ENCODE data around the gene LDB2.
A peak's percentile ranks its signal among the peaks of the same experiment; 100 is the strongest.
"Not testable (repeated sequence)": the region's sequence is repeated elsewhere in the genome, so short reads cannot be mapped to it uniquely, and the experiment has no call there.

Gene LDB2

DNA sequence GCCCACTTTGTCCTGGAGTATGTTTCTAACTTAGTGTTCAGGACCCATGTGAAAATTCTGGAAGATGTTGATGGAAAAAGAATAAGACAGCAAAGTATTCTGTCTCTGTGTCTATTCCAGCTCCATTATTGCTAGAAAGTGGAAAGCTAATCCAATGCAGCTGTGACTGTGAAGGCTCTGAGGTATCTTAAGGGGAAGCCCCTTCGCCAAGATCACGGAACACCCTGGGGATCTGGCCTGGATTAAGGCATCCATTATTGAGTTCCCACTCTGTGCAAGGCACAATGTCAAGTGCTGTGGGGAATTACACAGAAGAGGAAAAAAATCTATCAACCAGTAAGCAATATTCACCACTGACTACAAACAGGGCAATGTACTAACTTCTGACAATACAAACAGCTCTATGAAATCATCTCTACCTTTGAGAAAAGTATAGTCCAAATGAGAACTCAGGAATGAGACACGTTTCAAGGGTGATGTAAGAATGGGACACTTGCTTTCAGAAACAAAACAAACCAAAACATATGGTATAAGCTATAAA lies 222.1 kb downstream of the LDB2 start:
- DNase-seq, result no peak

DNA sequence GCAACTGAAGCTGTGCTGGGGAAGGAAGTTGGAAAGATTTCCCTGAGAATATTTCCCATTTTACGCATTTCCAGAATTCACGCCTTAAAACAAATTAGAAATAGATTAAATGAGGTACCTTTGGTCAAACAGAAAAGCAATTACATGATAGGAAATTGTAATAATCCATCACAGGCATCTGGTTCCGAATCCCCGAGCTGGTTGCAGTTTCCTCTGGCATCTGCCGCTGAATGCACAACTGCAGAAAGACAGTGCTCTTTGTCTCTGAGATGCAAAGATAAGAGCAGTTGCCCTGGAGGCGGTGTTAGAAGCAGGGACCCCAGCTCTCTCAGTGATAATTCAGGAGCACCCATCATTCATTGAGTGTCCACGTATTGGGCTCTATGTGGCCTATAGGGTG lies 224.4 kb downstream of the LDB2 start:
- DNase-seq, result no peak

DNA sequence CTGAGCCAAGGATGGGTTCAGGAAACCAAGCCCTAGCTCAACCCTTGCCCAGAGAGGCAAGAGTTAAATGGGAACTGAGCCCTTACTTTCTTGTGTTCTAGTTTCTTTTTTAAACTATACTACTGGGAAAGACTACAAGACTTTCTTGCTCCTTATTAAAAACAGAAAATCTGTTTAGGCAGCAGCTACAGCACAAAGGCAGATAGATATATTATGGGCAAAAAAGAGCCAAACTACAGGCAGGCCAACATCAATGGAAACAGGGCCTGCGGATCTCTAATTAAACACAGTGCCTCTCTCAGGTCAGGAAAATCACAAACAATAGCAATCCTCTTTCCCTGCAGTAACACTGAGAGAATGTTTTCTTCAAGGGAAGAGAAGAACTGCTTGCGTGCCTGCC lies 226.0 kb downstream of the LDB2 start:
- no peak for DNase-seq

DNA sequence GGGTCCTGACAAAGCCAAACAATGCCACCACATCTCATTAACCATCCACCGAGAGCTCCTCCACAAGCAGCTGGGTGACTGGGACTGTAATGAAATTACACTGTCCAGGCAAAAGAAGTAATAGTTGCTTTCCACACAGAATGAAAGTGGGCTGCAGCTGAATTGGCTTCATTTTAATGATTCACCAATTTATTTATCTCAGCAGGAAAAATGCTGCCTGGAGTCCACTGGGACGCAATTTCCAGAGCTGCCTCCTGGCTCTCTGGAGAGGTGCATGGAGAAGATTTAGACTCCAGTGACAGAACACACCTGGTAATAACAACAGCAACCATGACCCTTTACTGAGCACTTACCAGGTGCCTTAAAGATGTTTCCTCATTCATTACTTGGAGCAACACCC lies 226.7 kb downstream of the LDB2 start:
- DNase-seq, result no peak

DNA sequence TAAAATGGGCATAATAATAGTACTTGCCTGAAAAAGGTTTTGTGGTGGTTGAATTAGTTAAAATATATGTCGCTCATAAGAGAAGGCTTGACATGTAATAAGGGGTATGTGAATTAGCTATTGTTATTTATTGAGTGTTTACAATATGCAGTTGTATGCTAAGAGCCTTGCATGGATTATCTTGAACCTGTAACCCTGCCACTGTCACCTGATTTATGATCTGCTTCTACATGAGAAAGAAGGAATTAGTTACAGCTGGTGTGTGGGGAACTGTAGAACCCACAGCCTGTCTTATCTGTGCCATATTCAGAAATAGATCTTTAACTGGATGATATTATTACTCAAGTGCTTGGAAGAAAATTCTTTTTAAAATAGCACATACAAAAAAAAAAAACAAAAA lies 227.7 kb downstream of the LDB2 start:
- DNase-seq, result peak; percentile 13

DNA sequence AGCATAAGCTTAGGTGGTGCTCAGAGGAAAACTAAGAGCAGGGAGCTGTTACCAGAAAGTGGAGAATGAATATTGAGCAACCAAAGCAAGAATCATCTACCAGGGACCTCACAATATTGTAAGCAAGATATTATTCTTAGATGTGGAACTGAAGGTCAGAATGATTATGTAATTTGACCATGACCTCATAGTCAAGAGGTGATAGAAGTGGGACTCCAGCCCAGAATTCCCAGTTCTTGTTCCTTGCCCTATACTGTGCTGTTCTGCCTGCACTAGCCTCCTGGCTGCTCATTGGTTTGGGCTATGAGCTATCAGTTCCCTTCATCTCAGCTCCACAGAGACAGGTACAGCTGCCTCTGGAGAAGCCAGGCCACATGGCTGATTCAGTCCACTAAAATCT lies 229.4 kb downstream of the LDB2 start:
- DNase-seq, result no peak

DNA sequence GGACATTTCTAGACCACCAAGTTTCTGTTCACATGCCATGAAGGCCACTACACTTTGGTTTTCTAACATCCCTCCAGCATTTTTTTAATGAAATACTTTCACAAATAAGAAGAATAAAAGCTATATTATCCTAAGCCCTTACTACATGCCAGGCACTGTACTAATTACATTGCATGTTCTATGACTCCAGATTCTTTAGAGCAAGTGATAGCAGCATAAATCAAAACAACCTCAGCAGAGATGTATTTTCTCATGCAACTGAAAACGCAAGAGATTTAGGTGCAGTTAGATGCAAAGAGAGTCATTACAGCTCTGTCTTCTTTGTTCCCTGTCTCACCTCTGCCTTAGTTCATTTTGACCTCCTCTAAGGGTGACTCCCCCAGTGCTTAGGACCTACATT lies 230.0 kb downstream of the LDB2 start:
- no peak for DNase-seq

DNA sequence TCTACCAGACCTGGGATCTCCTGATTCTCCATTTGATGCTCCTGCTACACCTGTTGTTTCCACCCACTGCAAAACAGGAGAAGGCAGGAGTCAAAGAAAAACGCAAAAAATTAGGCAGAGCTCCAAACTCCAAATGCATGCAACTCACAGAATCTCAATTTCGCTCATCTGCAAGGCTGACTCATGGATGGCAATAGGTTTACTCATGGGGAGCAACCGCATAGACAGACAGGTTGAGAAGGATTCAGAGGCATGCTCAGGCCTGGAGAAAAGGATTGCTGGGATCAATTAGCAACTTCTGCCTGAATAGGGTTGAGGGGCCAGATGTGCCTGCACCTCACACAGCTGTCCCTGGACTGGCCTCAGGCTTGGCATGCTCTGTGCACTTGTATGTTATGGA lies 231.0 kb downstream of the LDB2 start:
- DNase-seq, result no peak

DNA sequence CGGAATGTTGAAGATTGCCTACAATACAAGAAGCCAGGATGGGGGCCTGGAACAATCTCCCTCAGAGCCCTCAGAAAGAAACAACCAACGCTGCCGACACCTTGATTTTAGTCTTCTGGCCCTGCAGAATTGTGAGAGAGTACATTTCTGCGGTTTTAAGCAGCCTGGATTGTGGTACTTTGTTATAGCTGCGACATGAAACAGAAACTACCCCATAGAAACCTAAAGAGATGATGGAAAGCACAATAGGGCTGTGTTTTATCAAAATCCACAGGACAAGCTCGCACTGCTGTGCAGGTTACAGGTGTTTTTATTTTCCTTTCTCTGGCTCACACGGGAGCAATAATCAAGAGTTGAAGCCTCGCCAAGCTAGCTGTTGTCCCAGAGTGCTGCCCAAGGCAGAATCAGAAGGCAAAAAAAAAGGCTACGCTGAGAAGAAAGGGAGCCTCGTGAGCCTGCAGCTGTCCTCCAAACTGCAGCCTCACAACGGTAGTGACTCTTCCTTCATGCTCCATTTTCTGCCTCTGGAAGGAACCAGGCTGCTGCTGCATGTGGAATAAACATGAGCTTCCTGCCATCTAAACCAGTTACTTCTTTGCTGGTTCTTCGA lies 232.4 kb downstream of the LDB2 start:
- DNase-seq, result no peak

DNA sequence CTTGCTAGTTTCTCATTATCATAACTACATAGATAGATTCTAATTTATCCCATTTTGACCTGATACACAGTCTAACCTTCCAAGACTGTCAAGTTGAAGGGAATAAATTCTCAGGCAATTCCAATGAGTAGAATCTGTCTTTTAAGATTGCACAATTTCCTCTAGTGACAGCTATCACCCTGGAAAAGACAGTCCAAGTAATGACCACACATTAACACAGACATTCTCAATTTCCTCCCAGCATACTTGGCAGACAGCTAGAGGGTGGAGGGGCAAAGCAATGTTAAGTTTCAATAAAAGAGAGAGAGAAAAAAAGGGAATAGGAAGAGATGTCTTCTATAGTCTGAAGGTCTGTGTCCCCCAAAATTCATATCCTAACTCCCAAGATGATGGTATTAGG lies 234.7 kb downstream of the LDB2 start:
- DNase-seq, result no peak

DNA sequence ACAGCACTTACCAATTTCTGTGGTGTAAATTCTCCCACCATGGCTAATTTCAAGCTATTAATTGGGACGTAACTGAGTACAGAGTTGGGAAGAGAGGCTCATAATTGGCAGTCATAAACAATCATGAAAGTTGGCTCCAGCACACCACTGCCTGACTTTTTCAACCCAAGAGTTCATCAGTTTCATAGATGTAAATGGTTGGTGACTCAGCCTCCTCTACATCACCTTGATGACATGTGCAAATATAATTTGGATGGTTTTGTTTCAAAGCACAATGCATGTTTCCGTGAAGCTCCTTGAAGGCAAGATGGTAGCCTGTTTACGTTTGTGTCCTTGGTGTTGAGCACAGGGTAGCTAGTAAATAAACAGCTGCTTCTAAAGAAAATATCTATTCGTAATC lies 235.1 kb downstream of the LDB2 start:
- no peak for DNase-seq

DNA sequence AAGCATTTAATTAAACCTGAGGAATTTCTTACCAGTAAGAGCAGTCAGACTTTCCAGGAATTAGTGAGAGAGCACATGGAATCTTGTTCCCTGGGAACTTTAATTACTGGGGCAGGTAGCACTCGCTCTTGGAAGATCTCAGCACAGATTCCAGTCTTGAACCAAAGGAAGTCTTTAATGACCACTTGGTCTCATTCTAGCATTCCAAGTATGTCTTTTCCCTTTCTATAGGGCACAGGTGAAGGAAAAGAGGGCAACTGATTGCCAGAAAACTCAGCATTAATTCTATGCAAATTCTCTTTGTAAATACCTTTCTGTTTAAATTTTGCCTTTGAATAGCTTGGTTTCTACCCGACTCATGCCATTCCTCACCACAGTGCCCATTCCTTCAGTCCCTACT lies 236.6 kb downstream of the LDB2 start:
- no peak for DNase-seq

DNA sequence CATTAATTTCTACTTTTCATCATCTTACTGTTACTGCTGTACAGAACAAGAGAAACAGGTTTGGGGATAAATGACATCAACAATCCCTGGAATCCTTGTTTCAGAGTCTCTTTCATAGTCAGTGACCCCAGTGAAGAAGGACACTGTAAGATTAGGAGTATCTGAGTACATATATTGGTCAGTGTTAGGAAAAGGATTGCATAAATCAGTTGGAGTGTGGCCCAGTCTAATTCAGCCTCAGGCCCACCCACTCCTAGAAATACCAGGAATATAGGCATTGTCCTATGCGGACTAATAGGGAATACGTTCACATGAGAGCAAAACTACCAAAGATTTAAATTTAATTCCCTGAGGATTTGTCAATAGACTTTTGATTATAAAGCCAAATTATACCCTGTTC lies 237.8 kb downstream of the LDB2 start:
- DNase-seq, result no peak

DNA sequence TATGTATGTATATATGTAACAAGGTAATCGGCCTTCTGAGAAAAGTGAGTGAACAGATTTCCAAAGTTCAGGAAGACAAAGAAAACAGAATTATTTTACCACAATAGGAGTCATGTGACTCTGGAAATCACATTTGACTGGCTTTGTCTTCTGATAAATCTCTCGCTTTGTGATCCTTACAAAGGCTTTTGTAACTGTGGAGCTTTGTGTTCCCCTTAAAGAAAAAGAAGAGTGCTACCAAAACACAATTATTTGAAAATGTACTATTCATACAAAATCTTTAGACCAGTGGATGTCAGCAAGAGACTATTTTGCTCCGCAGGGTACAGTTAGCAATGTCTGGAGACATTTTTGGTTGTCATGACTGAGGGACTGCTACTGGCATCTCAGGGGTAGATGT lies 238.8 kb downstream of the LDB2 start:
- DNase-seq, result no peak

DNA sequence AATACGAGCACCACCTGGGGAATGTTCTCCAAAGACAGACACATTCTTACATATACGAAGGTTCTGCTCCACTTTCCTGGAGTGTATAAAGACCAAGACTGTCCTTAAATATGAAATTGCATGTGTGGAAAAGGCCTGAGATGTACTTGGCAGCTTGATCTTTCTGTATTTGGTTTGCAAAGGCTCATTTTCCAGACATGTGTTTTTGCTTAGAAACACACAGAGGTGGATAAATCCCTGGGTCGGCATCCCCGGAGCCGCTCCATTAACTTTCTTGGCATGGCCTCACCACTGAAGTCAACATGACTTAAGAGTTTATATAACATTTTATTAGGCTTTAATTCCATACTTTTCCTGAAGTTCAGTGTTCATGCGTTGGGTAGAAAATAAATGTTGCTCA lies 239.4 kb downstream of the LDB2 start:
- no peak for DNase-seq

DNA sequence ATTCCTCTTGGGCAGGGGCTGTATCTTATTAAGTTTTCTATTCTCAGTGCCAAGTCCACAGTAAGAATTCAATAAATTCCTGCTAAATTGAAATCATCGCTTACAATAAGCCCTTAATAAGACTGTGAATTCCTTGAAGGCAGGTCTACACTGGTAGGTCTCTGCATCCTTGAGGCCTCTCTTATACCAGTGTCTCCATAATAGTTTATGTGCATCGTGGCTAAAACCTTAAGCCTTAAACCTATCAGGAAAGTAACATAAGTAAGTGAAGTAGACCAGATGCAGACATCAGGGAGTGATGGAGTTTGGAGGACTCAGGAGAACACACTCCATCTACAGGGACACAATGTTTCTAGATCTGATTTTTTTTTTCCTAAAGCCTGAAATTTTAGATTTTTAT lies 240.3 kb downstream of the LDB2 start:
- no peak for DNase-seq

DNA sequence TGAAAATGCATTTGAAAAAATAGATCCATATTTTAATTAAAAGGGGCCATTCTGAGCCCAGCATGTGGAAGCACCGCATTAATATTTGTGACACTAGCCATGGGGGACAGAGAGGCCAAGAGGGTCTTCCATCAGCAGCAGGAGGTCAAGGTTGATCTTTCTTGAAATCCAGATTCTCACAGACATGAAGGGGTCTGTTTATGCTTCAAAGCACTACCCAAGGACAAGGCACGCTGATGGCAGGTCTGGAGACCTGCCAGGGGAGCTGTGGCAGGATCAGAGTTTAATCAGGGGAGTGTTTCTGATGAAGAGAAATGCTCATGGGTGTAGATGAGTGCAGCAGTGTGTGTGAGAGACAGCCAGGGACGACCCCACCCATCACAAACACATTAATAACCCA lies 243.3 kb downstream of the LDB2 start:
- no peak for DNase-seq

DNA sequence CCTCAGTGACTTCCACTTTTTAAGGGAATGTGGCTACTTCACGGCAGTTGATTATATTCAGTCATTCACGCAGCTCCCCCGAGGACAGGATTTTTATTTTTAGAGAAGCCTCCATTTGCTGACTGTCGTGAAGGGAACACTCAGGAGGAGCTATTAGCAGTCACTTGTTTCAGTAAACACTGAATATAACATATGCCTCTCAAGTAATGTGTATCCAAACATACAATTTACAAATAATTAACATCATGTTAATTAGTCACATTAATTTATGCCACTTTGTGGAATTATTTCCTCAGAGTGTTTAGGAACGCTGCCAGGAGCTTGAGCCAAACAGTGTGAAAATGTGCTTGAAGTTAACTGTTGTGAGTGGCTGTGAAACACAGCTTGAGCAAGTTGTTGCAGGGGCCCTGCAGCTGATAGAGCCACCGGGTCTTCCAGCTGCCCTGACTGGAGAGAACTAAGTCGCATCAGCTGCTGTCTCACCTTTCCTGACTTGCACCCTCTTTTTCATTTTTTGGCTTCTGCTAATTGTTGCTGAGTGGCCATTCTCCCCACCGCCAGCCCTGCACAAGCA lies 245.6 kb downstream of the LDB2 start:
- DNase-seq, result no peak

DNA sequence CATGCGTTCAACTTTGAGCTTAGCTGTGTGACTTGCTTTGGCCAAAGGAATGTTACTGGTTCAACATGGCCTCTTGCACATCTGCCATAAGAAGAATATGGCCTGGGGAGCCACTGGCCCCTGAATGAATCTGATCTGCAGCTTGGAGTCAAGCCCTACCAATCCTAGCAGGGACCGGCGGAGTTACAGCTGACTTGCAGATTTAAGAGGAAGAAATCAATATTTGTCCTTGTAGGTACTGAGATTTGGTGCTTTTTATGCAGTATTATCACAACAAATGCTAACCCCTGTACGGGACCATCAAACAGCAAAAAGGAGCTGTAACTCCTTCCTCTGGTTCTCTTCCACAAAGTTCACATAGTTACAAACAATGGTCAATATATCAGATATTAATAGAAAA lies 252.0 kb downstream of the LDB2 start:
- DNase-seq, result no peak

DNA sequence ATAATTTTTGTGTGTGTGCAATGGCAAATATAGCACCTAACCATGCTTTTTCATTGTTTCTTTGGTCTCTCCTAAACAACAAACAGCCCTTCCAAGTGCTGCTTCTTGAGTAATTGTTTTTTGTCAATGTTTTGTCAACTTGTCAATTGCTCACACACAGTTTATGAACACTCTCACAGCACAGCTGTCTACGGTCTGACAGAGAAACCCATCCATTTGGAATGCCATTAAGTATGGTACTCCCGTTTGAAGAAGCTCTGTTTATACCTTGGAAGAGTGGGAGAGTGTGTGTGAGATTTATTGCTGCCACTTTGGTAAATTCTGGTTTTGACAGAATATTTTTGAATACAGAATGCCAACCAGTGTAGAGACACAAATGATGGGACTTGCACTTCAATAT lies 254.6 kb downstream of the LDB2 start:
- no peak for DNase-seq

DNA sequence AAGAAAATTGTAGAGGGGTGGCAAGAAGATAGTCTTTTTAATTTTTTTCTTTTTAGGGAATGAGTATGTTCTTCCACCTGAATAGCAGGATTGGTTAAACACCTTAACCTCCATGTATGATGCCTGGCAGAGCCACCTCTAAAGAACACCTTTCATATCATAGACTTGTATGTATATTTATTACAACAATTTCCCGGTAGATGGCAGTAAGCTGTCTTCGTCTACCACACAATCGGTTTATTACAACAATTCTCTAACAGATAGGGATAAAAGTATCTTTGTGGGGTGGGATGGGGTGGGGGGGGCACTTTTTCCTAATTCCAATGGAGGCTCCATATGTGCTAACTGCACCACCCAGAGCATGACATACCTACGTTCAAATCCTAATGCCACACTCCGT lies 255.5 kb downstream of the LDB2 start:
- DNase-seq, result no peak

DNA sequence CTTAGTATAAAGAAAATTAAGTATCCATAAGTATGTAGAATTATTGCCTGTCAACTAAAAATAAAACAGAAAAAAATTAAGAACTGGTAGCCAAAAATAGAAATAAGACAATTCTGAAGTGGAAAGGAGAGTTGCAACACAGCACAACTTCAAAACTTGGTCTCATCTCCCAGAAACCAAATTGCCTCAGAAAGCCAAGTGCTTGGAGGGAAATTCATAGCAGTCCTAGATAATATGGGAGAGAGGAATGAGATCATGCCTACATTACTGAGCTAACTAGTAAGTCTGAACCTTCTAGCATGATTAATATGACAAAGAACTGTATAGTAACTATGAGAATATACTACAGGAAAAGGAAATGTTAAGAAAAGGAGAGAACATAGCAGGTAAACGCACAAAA lies 256.5 kb downstream of the LDB2 start:
- DNase-seq, result no peak

DNA sequence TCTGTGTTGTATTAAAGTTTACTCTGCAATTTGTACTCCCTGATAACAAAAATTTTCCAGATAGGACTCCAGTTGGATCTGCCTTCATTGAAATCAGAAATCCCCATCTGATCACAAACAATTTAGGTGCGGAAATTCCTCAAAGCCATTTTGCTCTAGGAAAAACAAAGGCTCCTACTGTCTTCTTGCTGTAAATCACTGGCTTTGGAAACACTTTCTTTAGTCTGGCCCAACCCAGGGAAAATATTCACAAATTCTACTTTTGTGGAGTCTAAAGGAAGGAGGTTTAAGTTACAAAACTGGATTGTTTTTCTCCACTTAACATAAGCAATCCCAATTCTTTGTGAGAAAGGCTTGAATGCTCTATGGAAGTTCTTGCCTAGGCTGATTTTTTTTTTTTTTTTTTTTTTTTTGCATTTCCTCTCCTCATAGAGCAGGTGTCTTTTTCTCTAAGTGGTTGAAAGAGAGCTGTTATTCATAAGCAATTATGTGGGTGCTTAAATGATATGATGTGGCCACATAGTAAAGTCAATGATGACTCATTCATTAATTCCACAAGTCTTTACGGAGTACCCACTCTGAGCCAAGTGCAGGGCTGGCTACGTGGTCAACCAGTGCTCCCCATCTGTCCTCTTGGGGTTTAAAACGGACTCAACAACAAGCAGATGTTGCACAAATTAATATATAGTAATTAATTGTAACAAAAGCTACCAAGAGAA lies 261.4 kb downstream of the LDB2 start:
- DNase-seq, result no peak

DNA sequence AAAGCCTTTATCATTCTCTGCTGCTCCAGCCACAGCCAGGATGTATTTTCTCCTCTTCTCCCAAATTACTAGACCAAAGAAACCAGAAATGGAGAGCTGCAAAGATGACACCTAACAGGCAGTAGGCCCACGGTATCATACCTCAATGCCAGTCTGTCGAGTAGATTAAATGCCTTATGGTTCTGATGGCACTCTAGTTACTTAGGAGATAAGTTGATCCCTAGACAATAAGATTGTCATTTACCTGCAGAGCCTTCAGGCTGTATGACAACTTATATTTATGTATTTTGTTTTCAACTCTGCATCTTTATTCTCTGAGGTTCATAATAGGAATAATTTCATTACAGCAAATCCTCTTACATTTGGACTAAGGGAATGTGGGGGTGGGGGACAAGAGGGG lies 262.1 kb downstream of the LDB2 start:
- DNase-seq, result no peak

DNA sequence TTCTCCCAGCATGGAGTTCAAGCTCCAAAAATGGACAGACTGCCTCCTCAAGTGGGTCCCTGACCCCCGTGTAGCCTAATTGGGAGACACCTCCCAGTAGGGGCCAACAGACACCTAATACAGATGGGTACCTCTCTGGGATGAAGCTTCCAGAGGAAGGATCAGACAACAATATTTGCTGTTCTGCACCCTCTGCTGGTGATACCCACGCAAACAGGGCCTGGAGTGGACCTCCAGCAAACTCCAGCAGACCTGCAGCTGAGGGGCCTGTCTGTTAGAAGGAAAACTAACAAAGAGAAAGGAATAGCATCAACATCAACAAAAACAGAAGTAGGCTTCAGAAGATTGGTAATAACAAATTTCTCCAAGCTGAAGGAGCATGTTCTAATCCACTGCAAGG lies 269.2 kb downstream of the LDB2 start:
- DNase-seq, result not testable (repeated sequence)
